ENCODE measurements around the gene ADCY3.
A peak's percentile ranks its signal among the peaks of the same experiment; 100 is the strongest.

The ADCY3 gene

DNA sequence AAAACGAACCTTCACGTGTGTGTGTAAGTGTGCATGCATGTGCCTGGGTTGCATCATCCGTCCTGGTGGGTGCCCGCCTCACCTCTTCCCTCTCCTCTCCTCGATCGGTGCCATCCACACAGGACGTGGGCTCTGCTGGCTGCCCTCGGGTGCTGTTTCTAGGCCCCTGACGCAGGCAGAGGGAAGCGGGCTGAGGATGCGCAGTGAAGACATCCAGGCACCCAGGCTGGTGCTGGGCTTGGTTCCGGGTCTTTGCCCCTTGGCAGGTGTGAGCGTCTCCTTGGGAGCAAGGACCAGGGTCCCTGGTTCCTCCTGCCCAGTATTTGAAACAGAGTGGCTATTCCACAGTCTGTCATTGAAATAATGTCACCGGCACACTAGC is 6.2 kb upstream of the ADCY3 start:
- no peak for DNase-seq (ENCODE audit: low read depth in 2 of 2)

DNA sequence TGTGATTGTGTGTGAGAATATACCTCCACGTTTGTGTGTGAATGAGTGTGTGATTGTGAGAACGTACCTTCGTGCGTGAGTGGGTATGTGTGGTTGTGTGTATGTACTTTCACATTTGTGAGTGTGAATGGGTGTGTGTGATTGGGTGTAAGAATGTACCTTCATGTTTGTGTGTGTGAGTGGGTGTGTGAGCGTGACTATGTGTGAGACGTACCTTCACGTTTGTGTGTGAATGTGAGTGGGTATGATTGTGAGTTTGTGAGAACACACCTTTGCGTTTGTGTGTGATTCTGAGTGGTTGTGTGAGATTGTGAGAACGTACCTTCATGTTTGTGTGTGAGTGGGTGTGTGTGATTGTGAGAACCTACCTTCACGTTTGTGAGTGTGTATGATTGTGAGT is 5.8 kb upstream of the ADCY3 start:
- DNase-seq (ENCODE audit: low read depth in 2 of 2): no peak

DNA sequence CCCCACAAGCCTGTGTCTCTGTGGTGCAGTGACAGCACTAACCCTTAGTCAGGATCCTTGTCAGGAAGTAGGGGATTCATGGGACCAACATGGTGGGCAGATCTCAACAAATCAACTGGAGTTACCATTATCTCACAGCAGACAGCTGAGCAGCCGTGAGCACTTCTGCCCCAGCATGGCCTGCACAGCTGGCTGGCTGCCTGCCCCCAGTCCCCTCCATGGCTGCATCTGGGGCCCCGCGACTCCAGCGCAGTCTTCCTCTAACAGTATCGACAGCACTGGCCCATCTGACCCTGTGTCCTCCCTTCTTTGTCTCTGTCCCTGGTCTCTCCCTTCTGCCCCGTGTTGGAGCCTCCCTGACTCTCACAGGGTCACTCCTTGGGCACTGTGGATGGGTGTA is 4.7 kb upstream of the ADCY3 start:
- no peak for DNase-seq (ENCODE audit: low read depth in 2 of 2)

DNA sequence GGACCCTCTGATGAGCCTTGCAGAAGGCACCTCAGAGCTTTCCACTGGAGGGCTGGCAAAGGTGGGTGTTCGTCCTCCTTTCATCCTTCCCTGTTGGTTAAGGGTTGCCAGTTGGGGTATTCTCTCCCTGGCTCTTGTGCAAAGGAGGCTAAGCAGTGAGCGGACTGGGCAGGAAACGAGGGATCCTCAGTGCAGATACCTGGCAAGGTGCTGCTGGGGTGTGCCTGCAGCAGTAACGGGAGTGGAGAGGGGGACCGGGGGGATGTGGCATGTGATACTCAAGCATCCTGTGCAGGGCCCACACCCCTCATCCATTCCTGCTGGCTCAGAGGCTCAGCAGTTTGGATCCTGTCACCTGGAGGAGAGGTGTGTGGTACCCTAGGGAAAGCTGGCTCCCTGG is 4.2 kb upstream of the ADCY3 start:
- no peak for DNase-seq (ENCODE audit: low read depth in 2 of 2)

DNA sequence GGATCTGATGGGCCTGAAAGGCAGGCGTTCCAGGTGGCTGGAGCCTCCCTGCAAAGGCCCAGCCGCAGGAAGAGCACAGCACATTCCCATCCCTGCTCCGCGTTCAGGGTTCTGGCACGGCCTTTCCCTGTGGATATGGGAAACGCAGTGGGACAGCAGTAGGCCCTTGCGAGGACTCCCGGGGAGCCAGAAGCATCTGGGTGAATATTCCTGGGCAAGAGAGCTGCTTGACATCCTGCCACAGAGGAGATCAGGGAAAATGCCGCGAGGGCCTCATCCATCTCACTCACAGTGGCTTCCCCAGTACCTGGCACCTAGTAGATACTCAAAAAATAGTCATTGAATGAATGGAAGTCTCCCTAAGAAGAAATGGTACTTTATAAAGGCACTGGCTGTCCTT is 3.1 kb upstream of the ADCY3 start:
- no peak for DNase-seq (ENCODE audit: low read depth in 2 of 2)

DNA sequence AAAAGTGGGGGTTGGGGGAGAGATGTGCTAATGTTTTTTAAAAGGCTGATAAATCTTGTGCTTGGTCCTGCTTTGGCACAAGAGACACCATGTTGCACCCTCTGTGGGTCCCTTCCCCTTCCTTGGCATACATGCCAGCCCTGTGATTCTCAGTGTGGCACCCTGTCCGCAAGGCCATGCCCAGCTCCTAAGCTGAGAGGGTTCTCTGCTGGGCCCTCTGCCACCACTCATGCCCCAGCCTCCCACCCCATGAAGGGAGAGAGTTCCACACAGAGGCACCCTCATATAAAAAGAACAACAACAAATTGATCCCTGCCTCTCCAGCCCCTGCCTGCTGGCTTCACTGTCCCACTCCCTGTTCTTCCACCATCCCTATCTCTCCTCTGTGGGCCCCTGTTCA is 2.5 kb upstream of the ADCY3 start:
- DNase-seq (ENCODE audit: low read depth in 2 of 2): no peak

DNA sequence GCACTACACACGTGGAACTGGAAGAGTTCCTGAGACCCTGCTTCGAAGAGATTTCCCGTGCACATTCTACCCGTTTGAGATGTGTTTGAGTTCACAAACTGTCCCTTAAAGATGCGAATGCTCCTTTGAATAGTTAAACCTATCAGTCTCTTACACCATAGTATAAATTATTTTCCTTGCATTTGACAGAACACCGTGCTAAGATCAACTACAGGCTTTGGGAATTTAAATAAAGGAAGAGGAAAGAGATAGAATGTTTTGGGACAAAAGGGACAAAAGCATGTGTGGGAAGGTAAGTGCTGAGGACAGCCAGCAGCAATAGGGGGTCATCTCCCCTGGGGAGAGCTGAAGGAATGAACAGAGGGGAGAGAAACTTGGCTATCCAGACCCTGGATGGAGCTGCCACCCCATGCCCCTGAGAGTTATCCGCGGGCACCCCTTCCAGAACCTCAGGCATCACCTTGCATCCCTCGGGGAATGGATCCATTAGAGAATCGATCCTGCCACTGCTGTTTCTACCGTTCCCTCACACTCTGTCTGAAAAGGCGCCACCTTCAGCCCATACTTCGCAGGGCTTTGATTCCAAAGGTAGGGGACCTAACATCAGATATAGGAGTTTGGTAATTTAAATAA is 888 bp upstream of the ADCY3 start:
- no peak for DNase-seq (ENCODE audit: low read depth in 2 of 2)

DNA sequence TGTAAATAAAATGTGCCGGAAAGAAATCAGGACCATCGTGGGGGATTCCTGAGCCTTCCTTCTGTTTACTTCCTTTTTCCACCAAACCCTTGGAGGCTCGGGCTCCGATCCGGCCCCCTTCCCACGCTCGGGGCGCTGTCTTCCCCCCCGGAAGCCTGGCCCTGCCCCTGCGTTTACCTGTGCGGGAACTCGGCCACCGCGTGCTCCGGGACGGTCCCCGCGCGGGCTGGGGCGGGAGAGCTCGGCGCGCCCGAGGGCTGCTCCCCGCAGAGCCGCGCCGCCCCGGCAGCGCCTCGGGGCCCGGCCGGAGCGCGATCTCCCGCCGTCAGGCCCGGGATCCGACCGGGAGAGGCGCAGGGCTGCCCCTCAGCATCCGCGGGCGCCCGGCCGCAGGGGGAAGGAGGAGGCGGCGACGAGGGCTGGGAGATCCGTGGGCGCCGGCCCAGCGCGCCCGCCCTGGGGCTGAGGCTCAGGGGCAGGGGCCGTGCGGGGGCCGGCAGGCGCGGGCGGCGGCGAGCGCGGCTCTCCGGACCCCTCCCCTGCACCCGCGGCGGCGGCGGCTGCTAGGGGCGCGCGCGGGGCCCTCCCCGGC is 435 bp downstream of the ADCY3 start:
- DNase-seq (ENCODE audit: low read depth in 2 of 2): no peak

DNA sequence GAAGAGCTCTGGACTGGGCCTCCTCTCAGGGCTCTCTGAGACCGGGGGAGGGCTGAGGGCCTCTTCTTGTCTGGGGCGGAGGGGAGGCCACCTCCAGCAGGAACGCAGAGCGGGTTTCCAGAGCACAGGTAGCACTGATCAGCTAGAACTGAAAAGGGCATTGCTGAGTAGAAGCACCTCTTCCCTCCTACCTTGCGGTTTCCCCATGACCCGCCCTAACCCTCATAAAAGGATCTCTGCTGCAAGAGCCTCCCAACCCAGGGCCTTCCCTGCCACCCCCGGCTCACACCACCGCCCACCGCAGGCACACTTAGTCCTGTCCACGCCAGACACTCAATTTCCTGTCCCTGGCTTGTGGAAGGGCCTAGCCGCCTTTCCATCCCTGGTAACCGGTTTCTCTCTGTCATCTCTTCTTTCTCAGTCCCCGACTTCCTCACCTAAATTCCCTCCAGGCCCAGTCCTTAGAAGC is 966 bp downstream of the ADCY3 start:
- DNase-seq (ENCODE audit: low read depth in 2 of 2): no peak

DNA sequence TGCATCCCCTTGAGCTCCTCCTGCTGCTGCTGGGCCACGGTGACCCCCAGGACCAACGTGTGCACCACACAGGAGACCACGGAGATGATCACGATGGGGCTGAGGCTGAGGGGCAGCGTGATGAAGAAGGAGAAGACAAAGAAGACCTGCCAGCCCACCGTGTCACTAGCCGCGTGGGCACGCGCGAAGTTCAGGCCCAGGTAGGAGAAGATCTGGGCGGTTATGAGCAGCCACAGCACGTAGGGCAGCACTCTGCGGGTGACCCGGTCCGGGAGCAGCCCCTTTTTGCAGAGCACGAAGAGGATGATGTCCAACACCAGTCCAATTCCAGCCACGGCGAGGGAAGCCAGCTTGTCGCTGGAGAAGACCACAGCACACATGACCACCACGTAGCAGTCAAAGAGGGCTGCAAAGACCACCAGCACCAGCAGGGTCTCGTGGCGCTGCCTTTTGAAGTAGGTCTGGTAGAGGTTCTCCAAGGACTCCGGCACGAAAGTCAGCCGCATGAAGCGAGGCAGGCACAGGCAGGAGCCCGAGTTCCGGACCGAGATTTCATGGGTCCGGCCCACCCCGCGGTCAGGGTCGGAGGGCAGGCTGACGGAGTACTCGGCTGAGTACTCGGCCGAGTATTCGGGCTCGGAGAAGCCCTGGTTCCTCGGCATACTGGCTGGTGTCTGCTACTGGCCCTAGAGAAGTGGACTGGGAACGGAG is 1.6 kb downstream of the ADCY3 start:
- no peak for DNase-seq (ENCODE audit: low read depth in 2 of 2)

DNA sequence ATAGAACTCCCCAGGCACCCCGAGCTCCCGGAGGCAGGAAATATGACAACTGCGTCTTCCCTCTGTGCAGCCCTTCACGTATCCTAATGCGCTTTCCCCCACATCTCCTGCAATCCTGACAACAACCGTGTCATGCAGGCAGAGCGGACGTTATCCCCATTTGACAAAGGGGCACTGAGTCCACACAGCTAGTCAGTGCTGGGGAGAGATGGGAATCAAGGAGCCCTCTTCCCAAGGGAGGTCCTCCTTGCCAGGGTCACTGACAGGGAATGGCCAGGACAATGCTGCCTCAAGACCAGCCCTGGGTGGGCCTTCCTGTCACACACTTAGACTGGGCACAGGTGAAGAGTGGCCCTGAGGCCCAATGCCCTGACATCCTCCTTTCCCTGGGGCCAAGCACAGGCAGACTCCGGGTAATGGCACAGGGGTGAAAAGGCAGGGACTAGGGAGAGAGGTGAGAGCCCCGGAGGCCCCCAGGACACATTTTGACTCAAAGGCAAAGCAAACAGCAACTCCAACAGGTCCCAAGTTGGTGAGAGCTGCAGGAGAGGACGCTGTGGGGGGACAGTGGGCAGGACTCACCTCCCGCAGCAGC is 2.2 kb downstream of the ADCY3 start:
- no peak for DNase-seq (ENCODE audit: low read depth in 2 of 2)

DNA sequence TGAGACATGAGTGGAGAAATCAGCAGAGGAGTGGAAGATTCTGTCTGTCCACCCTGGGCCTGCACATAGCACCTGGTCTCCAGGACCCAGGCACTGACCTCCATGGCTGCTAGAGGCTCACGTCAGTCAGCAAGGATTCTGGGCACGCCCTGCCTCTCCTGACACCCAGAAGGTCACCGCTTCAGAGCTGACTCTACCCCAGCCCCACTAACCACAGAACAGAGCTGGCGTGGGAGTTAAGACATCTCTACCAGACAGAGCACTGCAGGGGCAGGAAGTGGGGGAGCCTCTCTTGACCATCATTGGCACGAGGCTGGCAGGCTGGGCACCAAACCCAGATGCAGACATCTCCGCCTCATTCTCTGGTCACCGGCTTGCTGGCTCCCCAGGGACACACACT is 3.0 kb downstream of the ADCY3 start:
- DNase-seq (ENCODE audit: low read depth in 2 of 2): no peak

DNA sequence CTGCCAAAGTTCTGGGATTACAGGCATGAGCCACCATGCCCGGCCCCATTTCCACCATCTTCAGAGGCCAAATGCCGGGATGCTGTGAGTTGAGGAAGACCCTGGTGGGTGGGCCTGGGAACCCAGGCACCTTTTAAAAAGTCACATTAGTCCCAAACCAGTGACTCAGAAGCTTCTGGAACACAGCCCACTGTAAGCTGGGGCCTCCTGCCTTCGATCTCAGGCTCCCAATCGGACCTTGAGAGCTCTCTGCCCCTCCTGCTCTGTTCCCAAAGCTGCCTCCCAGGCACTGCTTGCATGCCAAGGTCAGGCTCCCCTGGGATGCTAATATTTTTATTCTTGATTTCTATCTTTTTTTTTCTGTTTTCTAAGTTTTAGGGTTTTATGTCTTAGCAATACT is 4.2 kb downstream of the ADCY3 start:
- no peak for DNase-seq (ENCODE audit: low read depth in 2 of 2)

DNA sequence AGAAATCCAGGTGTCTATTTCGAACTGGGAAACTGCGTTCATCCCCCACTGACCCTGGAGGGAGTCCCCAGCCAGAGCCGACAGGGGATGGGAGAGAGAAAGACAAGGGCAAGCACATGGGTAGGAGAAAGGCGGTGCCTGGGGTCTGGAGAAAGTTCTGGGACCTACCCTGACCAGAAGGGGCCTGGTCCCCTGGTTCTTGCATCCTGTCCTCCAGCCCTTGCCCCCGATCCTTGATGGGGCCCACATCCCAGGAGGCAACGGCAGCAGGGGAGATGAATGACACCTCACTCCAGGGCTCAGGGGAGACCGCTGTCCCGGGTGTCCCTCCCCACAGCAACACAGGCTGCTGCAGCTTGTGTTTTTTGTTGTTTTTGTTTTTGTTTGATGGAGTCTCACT is 4.9 kb downstream of the ADCY3 start:
- no peak for DNase-seq (ENCODE audit: low read depth in 2 of 2)

DNA sequence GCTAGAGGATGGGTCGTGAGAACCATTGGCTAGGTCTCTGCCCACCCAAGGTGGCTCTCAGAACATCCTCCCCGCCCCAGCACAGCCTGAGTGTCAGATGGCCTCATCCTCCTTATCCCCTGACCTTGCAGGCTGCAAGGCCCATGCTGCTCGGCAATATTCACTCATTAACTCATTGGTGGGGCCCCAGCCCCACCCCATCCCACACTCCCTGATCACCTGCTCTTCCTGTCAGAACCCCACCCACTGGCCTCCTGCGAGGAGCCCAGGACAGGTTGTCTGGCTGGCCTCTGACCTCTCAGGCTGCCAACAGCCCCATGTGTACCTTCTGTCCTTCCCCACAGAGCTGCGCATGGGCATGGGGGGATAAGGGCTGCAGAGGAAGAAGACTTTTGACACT is 5.3 kb downstream of the ADCY3 start:
- no peak for DNase-seq (ENCODE audit: low read depth in 2 of 2)

DNA sequence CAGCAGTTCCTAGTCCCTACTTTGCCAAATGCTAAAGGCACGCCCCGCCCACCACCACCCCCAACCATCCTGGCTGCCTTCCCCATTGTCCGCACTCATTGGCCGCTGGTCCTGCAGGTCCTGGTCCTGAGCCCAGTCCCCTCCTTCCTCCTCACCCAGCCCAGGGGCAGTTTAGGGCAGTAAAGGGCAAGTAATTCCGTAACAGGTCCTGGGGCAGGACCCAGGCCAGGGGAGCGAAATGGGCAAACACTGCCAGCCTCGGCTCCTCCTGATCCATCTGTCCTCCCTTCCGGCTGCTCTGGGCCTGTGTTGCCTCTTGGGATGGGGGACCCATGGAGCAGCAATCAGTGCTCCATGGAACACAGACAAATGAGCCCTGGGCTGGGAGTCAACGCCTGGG is 6.1 kb downstream of the ADCY3 start:
- DNase-seq (ENCODE audit: low read depth in 2 of 2): no peak

DNA sequence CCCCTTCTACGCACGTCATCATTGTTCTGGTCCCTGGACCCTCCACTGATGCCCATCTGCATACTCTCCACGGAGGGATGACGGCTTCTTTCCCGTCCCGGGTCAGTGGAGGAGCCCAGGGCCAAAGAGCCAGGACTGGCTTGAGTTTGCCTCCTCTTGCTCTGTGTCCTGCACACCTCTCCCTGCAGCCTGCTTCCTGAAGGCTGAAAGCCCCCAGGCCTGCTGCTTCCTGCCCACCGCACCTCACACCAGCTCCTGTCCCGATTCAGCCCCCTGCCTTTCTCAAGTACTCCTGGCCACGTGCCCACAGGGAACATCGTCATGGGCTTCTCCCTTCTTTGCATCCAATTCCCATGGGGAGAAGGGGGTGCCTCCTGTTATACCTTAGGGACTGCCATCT is 7.1 kb downstream of the ADCY3 start:
- DNase-seq (ENCODE audit: low read depth in 2 of 2): no peak

DNA sequence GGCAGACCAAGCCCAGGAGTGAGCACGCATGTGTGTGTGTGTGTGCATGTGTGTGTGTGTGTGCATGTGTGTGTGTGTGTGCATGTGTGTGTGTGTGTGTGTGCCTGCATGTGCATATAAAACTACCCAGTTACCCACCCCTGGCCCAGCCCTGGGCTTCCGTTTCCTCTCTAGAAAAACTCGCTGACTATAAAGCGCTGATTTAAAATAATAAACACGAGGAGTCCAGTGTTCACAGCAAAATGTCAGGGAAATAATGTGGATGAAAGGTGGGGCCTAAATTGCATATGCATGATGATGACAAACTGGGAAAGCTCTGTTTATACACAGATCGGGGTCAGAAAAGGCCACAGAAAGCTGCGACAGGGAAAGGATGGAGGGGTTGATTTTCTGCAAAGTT is 7.5 kb downstream of the ADCY3 start:
- no peak for DNase-seq (ENCODE audit: low read depth in 2 of 2)

DNA sequence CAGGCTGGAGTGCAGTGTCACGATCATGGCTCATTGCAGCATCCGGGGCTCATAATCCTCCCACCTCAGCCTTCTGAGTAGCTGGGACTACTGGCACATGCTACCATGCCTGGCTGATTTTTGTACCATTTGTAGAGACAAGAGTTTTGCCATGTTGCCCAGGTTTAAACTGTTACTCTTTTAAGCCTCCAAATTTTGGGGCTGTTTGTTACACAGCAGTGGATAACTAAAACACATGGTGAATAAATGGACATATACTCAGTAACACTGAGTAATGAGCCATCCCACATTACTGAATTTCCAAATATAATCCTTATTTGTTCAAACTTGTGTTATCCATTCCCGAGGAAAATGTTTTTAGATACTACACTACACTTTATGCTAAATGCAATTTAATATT is 9.8 kb downstream of the ADCY3 start:
- DNase-seq (ENCODE audit: low read depth in 2 of 2): no peak

DNA sequence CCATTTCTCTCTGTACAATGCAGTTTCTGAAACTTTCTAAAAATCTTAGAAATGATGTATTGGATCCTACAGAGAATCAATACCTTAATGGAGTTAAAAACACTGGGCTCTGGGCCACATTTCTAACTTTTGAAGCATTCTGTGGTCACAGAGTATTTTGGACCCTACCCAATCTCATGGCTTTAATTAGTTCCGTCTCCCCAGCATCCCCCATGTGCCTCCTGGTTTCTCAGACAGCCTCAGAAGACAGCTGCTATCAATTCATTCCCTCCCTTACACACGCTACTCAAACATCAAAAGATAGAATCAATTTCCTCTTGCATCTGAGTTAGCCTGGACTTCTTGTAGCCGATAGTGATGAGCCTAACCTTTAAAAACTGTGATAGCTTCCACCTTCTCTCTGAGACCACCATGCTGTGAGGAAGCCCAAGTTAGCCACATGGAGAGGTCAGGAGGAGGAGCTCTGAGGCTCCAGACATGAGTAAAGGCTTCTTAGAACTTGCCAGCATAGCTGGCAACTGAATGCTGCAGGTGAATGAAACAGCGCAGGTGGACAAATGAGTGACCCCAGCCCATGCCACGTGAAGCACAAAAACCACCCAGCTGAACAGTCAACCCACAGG is 10.4 kb downstream of the ADCY3 start:
- DNase-seq (ENCODE audit: low read depth in 2 of 2): peak; percentile 96 to 97

DNA sequence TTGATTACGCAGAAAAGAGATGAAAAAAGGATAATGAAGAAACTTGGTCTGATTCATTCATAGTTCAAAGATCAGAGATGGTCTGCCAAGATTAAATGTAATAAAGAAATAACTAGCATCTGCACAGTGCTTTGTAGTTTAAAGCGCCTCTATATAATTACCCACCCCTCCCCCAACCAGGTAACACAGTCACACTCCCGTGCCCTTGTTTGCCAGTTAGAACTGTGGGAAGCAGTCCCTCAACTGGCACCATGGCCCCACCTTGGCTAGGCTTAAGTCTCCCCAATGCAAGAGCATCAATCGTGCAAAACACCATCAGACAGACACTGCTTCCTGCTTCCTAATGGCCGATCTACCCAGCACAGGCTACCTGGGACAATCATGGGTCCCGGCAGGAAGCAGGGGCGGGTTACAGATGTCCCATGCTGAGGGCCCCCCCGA is 11.6 kb downstream of the ADCY3 start:
- no peak for DNase-seq (ENCODE audit: low read depth in 2 of 2)

DNA sequence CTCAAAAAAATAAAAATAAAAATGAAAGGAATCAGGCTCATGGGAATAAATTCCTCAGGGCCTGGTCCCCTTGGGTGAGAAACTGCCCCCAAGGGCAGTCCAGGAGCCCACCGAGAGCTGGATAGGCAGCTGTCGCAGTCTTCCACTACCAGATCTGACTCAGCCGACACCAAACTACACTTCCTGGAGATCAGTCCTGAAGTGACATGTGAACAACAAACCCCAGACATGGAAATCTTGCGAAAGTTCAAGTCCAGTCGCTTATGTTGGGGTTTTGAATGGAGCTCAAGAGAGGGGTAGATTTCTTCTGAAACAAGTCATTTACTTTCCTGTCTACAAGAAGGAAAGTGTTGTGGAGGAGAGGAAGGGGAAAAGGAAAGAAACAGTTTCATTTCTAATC is 12.9 kb downstream of the ADCY3 start:
- no peak for DNase-seq (ENCODE audit: low read depth in 2 of 2)

DNA sequence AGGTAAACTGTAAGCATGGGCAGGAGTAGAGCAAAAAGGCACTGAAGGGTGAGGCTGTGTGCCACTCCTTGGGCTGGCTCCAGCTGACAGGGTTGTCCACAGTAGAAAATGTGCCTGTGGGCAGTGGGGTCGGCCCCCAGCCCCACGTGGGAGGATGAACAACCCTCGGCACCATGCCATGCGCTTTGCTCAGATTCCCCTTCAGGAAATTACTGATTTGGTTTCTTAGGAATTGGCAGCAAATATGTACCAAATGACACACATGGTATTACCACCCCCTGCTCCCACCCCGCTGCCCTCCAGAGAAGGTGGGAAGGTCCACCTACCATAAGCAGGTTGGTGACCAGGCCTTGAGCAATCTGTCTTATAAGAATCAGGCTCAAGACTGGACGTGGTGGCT is 13.6 kb downstream of the ADCY3 start:
- DNase-seq (ENCODE audit: low read depth in 2 of 2): no peak
